SH-SY5Y (cell line): ENCODE results near the gene CDCA5.

Source experiments
- GATA2 ChIP-seq: IDR thresholded peaks from 2 replicates; pipeline ENCODE4 v1.6.1; 2011; ENCODE audit warnings: mild to moderate bottlenecking, low read depth, low read length
- GATA3 ChIP-seq: IDR thresholded peaks from 2 replicates; pipeline ENCODE4 v1.6.1; 2011; ENCODE audit warnings: low read depth, mild to moderate bottlenecking, low read length, moderate library complexity

DNA sequence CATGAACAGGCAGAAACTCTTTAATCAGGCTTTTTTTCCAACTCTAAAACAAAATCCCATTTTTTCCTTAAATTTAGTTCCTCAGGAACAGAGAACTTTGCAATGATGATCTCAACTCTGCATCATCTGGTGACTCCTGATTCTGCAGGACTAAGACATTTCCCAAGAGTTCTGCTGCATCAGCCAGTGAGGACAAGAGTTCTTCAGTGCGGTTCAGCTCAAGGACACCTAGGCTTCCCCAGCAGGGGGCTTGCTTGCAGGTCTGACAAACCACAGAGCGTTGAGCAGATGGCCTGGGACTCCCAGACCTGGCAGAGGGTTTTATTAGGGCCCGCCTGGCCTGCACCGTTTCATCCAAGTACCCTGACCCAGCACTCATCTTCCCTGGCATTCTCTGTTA, 6.4 kb downstream of the CDCA5 start:
- TF ChIP-seq GATA2 (no peak), GATA3 (no peak)
